Liver (tissue), 9 donors: Measurements from ENCODE around the gene SH3GL3. TPM values are rescaled to one million over a fixed set of nuclear protein-coding genes. Genes with fewer than 3 reads are reported as not detected.

Source experiments
- DNase-seq: peaks from one replicate; pipeline ENCODE4 v3.0.0-alpha.2; 2017; ENCODE audit warnings: low spot score
- H3K27ac ChIP-seq, 2 donors: one replicate each; pipeline ENCODE4 v1.7.0; 2013; ENCODE audit warnings: inconsistent platforms in 2 of 2, low read length in 2 of 2, control low read depth in 1 of 2, low read depth in 1 of 2, mild to moderate bottlenecking in 1 of 2
- H3K27me3 ChIP-seq, 4 donors: one replicate each; pipeline versions ENCODE4 v1.6.1 to v1.7.0; 2013; ENCODE audit warnings: low read length in 3 of 4, inconsistent platforms in 1 of 4, mild to moderate bottlenecking in 1 of 4, moderate library complexity in 1 of 4; ENCODE audit not compliant: control insufficient read depth in 4 of 4, insufficient read depth in 4 of 4
- H3K36me3 ChIP-seq, 4 donors: one replicate each; pipeline versions ENCODE4 v1.6.1 to v1.7.0; 2013; ENCODE audit warnings: low read length in 3 of 4, mild to moderate bottlenecking in 3 of 4, low read depth in 1 of 4, moderate library complexity in 1 of 4; ENCODE audit not compliant: control insufficient read depth in 4 of 4, insufficient read depth in 3 of 4
- H3K4me1 ChIP-seq, 4 donors: one replicate each; pipeline versions ENCODE4 v1.6.1 to v1.7.0; 2013; ENCODE audit warnings: low read length in 3 of 4, mild to moderate bottlenecking in 3 of 4, moderate library complexity in 1 of 4; ENCODE audit not compliant: control insufficient read depth in 4 of 4, insufficient read depth in 4 of 4
- H3K4me3 ChIP-seq, 3 donors: one replicate each; pipeline versions ENCODE4 v1.6.1 to v1.7.0; 2013; ENCODE audit warnings: low read length in 3 of 3, control low read depth in 1 of 3, low read depth in 1 of 3, mild to moderate bottlenecking in 1 of 3
- H3K9ac ChIP-seq, 2 donors: one replicate each; pipeline ENCODE4 v1.7.0; 2013; ENCODE audit warnings: low read length in 2 of 2, mild to moderate bottlenecking in 2 of 2, moderate library complexity in 2 of 2, control low read depth in 1 of 2, low read depth in 1 of 2
- H3K9me3 ChIP-seq, 4 donors: one replicate each; pipeline versions ENCODE4 v1.6.1 to v1.7.0; 2013; ENCODE audit warnings: low read length in 3 of 4; ENCODE audit not compliant: control insufficient read depth in 4 of 4
- FOXA2 ChIP-seq: IDR thresholded peaks from 2 replicates; pipeline ENCODE4 v1.6.1; 2016; ENCODE audit warnings: antibody characterized with exemption
- GABPA ChIP-seq, 2 donors: IDR thresholded peaks in 1 of 2; conservative IDR thresholded peaks in 1 of 2; 2 replicates each; pipeline ENCODE4 v1.6.1; 2016; ENCODE audit warnings: antibody characterized with exemption in 2 of 2, mild to moderate bottlenecking in 1 of 2, moderate library complexity in 1 of 2
- MAX ChIP-seq: IDR thresholded peaks from 2 replicates; pipeline ENCODE4 v1.6.1; 2016; ENCODE audit warnings: antibody characterized with exemption
- RAD21 ChIP-seq, 2 donors: IDR thresholded peaks; 2 replicates each; pipeline ENCODE4 v1.6.1; 2016; ENCODE audit warnings: antibody characterized with exemption in 2 of 2, mild to moderate bottlenecking in 2 of 2
- REST ChIP-seq: IDR thresholded peaks from 2 replicates; pipeline ENCODE4 v1.6.1; 2016; ENCODE audit warnings: antibody characterized with exemption, mild to moderate bottlenecking
- YY1 ChIP-seq: IDR thresholded peaks from 2 replicates; pipeline ENCODE4 v1.6.1; 2016; ENCODE audit warnings: antibody characterized with exemption, mild to moderate bottlenecking
- WGBS: extraction: QIAGEN DNeasy Blood & Tissue Kit; methylation state at CpG from one replicate; pipeline ENCODE4 v1.1.7; 2013; 5-methylcytosine and 5-hydroxymethylcytosine counted together
- polyA plus RNA-seq, 2 donors: library from polyadenylated mRNA; stranded (reverse) in 1 of 2; unstranded in 1 of 2; fragments of 200-250 nt in 1 of 2; fragments of >200 nt in 1 of 2; fragmentation: Nextera tagmentation in 1 of 2; extraction: Ambion mirVana in 1 of 2; gene quantifications; one replicate each; pipeline versions ENCODE4 v1.2.1 to v1.2.3, GENCODE V29; 2013 to 2015
- total RNA-seq, 2 donors: library from RNA; depleted of rRNA; stranded (reverse); fragments of >200 nt; gene quantifications; one replicate each; pipeline ENCODE4 v1.2.3, GENCODE V29; 2014
- TF ChIP-seq, protein P1 (sequence below): fragments of 150-350 bp; IDR thresholded peaks from 2 replicates; pipeline ENCODE4 v1.5.1; 2017; ENCODE audit warnings: improper control_type of control experiment, low read depth, low read length; ENCODE audit not compliant: missing input control
- TF ChIP-seq, protein P2 (sequence below): IDR thresholded peaks from 2 replicates; pipeline ENCODE4 v1.6.1; 2016; ENCODE audit warnings: antibody characterized with exemption
- donor health status: healthy.
- donor health status: healthy.
- donor health status: healthy.
- donor health status: healthy.
- donor health status: healthy.

The SH3GL3 gene
- total and polyA plus RNA-seq, 4 donors, result 0.23 TPM; not detected in 3

GRCh38 chr15:83477172-83477807, 30.1 kb downstream of the SH3GL3 start:
- Histone ChIP-seq H3K27me3 (peaks cover 0 to 7% (median 0%) of the 10 kb centered on the region in 4 donors), H3K4me1 (no peaks in the 10 kb centered on the region), H3K4me3 (no peak overlapping the region), H3K27ac (no peak overlapping the region), H3K36me3 (no peaks in the 10 kb centered on the region), H3K9me3 (no peaks in the 10 kb centered on the region), H3K9ac (no peak overlapping the region)
- no peak for DNase-seq
- TF ChIP-seq, protein P1, sequence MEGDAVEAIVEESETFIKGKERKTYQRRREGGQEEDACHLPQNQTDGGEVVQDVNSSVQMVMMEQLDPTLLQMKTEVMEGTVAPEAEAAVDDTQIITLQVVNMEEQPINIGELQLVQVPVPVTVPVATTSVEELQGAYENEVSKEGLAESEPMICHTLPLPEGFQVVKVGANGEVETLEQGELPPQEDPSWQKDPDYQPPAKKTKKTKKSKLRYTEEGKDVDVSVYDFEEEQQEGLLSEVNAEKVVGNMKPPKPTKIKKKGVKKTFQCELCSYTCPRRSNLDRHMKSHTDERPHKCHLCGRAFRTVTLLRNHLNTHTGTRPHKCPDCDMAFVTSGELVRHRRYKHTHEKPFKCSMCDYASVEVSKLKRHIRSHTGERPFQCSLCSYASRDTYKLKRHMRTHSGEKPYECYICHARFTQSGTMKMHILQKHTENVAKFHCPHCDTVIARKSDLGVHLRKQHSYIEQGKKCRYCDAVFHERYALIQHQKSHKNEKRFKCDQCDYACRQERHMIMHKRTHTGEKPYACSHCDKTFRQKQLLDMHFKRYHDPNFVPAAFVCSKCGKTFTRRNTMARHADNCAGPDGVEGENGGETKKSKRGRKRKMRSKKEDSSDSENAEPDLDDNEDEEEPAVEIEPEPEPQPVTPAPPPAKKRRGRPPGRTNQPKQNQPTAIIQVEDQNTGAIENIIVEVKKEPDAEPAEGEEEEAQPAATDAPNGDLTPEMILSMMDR, result no peak
- no peak for TF ChIP-seq MAX
- TF ChIP-seq YY1, result no peak
- 83% methylated on average over 3 of the region's 3 CpGs for WGBS

DNA sequence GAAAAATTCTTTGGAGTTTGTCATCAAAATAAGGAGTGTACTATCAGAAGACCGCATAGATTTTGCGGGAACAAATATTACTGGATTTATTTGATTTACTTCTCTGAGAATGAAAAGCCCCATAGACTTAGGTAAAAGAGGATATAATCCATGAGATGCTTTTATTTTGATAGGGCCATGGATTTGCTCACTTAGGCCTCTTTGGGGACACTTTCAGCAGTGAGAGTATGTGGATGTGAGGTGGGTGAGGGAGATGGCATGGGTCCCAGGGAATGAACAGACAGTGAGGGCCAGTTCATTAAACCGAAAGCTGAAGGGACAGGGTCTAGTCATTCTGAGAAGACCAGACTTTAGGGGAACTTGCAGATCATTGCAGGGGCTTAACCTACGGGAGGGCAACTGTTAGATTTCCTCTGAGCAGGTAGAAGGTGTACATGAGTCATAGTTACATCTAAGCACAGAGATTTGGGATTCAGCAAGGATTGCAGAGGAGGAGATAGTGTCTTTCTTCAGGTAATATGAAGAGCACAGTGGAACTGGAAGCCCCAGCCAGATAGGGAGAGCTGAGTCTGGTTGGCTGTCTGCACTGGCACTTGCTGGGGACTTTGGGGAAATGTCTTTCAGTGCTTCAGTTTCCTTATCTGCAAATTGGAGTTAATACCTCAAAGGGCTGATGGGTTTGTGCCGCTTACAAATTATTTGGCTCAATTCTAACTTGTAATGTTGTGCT, 30.8 kb downstream of the SH3GL3 start:
- no peaks in the 10 kb centered on the region for H3K36me3 ChIP-seq
- H3K9ac ChIP-seq, result no peak overlapping the region
- H3K4me1 ChIP-seq, result no peaks in the 10 kb centered on the region
- no peak for TF ChIP-seq RAD21 (IDR thresholded peaks at IDR 0.05)
- TF ChIP-seq, protein P1, result no peak
- no peak for TF ChIP-seq REST
- no peak for TF ChIP-seq FOXA2
- TF ChIP-seq, protein P2, sequence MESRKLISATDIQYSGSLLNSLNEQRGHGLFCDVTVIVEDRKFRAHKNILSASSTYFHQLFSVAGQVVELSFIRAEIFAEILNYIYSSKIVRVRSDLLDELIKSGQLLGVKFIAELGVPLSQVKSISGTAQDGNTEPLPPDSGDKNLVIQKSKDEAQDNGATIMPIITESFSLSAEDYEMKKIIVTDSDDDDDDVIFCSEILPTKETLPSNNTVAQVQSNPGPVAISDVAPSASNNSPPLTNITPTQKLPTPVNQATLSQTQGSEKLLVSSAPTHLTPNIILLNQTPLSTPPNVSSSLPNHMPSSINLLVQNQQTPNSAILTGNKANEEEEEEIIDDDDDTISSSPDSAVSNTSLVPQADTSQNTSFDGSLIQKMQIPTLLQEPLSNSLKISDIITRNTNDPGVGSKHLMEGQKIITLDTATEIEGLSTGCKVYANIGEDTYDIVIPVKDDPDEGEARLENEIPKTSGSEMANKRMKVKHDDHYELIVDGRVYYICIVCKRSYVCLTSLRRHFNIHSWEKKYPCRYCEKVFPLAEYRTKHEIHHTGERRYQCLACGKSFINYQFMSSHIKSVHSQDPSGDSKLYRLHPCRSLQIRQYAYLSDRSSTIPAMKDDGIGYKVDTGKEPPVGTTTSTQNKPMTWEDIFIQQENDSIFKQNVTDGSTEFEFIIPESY, result no peak
- no peak for TF ChIP-seq GABPA (IDR thresholded peaks at IDR 0.05 in 1 of 2, conservative IDR thresholded peaks at IDR 0.05 in 1 of 2)
- H3K27ac ChIP-seq, result no peak overlapping the region
- WGBS, result 84% methylated on average over 5 of the region's 5 CpGs
- H3K27me3 ChIP-seq, result peaks cover 0 to 3% (median 0%) of the 10 kb centered on the region in 4 donors
- peaks cover 0 to 3% (median 0%) of the 10 kb centered on the region in 4 donors for H3K9me3 ChIP-seq
- H3K4me3 ChIP-seq, result no peak overlapping the region
- DNase-seq, result no peak
